ENCODE data around the gene DRAM1. TPM values are rescaled to one million over a fixed set of nuclear protein-coding genes. Genes with fewer than 3 reads are reported as not detected.
"Not testable (repeated sequence)": the region's sequence is repeated elsewhere in the genome, so short reads cannot be mapped to it uniquely, and the experiment has no call there.

The DRAM1 gene
- total RNA-seq, 4 donors from 2014 or later: 10.0 to 24.9 (median 17.8) TPM

DNA sequence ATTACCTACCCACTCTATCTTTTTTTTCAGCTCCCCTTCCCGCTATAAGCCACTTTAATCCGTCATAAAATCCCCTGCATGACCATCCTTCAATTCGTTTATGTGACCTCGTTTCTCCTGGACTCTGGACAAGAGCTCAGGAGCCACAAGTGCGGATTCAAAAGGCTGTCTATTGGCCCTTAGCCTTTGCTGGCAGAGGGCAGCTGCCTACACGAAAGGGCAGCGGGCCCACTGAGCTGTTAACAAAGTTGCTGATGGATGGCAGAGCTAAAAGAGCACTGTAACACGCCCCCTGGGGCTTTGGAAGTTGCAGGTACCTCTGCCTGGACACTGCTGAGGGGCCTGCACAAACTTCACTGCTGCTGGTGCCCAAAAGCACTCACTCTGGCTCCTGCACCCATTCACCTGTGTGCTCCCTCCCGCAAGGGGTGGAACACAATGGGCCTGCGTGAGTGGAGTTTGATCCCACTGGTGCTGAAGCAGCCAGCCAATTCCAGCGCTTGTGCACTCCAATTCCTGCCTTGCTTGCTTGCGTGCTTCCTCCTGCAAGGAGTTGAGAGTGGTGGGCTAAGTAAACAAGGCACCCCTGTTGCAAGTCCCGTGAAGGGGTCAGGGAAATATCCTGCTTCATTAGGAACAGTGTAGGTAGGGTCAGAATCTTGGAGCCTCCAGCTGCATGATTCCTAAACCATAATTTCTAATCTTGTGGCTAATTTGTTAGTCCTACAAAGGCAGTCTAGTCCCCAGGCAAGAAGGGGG lies 10.6 kb upstream of the DRAM1 start:
- H3K4me1 ChIP-seq: no peaks in the 10 kb centered on the region
- H3K36me3 ChIP-seq: no peaks in the 10 kb centered on the region
- intact Hi-C loops (cut with DNase I): no loop called here
- no peaks in the 10 kb centered on the region for H3K27me3 ChIP-seq
- H3K4me3 ChIP-seq: no peak overlapping the region
- no peak for DNase-seq (ENCODE audit: extremely low spot score)
- H3K9me3 ChIP-seq: no peaks in the 10 kb centered on the region
- WGBS: 71% methylated on average over 13 of the region's 13 CpGs
- H3K27ac ChIP-seq (replicated peaks in 1 of 4): no peak overlapping the region
- TF ChIP-seq POLR2A (IDR thresholded peaks at IDR 0.05; ENCODE audit: low read depth) (no peak), EP300 (IDR thresholded peaks at IDR 0.05) (no peak), POLR2AphosphoS5 (IDR thresholded peaks at IDR 0.05) (no peak)
- TF ChIP-seq, protein P1, sequence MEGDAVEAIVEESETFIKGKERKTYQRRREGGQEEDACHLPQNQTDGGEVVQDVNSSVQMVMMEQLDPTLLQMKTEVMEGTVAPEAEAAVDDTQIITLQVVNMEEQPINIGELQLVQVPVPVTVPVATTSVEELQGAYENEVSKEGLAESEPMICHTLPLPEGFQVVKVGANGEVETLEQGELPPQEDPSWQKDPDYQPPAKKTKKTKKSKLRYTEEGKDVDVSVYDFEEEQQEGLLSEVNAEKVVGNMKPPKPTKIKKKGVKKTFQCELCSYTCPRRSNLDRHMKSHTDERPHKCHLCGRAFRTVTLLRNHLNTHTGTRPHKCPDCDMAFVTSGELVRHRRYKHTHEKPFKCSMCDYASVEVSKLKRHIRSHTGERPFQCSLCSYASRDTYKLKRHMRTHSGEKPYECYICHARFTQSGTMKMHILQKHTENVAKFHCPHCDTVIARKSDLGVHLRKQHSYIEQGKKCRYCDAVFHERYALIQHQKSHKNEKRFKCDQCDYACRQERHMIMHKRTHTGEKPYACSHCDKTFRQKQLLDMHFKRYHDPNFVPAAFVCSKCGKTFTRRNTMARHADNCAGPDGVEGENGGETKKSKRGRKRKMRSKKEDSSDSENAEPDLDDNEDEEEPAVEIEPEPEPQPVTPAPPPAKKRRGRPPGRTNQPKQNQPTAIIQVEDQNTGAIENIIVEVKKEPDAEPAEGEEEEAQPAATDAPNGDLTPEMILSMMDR (IDR thresholded peaks at IDR 0.05): no peak

GRCh38 chr12:101867619-101868018 lies 9.8 kb upstream of the DRAM1 start:
- H3K27ac ChIP-seq (replicated peaks in 1 of 4); H3K9me3 ChIP-seq; H3K4me3 ChIP-seq; DNase-seq (ENCODE audit: extremely low spot score); H3K36me3 ChIP-seq; H3K4me1 ChIP-seq; intact Hi-C loops (cut with DNase I); H3K27me3 ChIP-seq: not testable (repeated sequence)
- 98% methylated on average over 3 of the region's 3 CpGs for WGBS

DNA sequence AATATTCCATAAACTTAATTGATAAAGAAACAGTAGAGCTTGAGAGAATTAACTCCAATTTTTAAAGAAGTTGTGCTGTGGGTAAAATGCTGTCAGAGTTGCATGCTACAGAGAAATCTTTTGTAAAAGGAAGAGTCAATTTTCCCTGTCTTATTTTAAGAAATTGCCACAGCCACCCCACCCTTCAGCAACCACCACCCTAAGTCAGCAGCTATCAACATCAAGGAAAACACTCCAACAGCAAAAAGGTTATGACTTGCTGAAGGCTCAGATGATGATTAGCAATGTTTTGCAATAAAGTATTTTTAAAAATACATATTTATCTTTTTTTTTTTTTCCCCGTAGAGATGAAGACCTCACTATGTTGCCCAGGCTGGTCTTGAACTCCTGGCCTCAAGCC lies 6.5 kb upstream of the DRAM1 start:
- no peak for TF ChIP-seq POLR2AphosphoS5 (IDR thresholded peaks at IDR 0.05)
- no peak for TF ChIP-seq POLR2A (IDR thresholded peaks at IDR 0.05; ENCODE audit: low read depth)
- no peak for TF ChIP-seq EP300 (IDR thresholded peaks at IDR 0.05)
- TF ChIP-seq, protein P1 (IDR thresholded peaks at IDR 0.05): no peak
- no peaks in the 10 kb centered on the region for H3K4me1 ChIP-seq
- H3K27me3 ChIP-seq: no peaks in the 10 kb centered on the region
- 87% methylated on average over 1 of the region's 1 CpG for WGBS
- H3K36me3 ChIP-seq: no peaks in the 10 kb centered on the region
- no peak for DNase-seq (ENCODE audit: extremely low spot score)
- intact Hi-C loops (cut with DNase I): no loop called here
- H3K27ac ChIP-seq (replicated peaks in 1 of 4): no peak overlapping the region
- no peak overlapping the region for H3K4me3 ChIP-seq
- H3K9me3 ChIP-seq: no peaks in the 10 kb centered on the region

GRCh38 chr12:101875162-101875561 lies 2.2 kb upstream of the DRAM1 start:
- TF ChIP-seq, protein P1 (IDR thresholded peaks at IDR 0.05): no peak
- TF ChIP-seq POLR2AphosphoS5 (IDR thresholded peaks at IDR 0.05) (no peak), EP300 (IDR thresholded peaks at IDR 0.05) (no peak), POLR2A (IDR thresholded peaks at IDR 0.05; ENCODE audit: low read depth) (no peak)
- no peak for DNase-seq (ENCODE audit: extremely low spot score)
- peaks cover 0 to 27% (median 23%) of the 10 kb centered on the region in 4 donors for H3K4me1 ChIP-seq
- WGBS: 94% methylated on average over 9 of the region's 9 CpGs
- H3K27ac ChIP-seq (replicated peaks in 1 of 4): peak overlapping the region; percentile 94 to 99 (median 95)
- intact Hi-C loops (cut with DNase I): no loop called here
- H3K9me3 ChIP-seq: no peaks in the 10 kb centered on the region
- H3K27me3 ChIP-seq: no peaks in the 10 kb centered on the region
- no peak overlapping the region for H3K4me3 ChIP-seq
- no peaks in the 10 kb centered on the region for H3K36me3 ChIP-seq

DNA sequence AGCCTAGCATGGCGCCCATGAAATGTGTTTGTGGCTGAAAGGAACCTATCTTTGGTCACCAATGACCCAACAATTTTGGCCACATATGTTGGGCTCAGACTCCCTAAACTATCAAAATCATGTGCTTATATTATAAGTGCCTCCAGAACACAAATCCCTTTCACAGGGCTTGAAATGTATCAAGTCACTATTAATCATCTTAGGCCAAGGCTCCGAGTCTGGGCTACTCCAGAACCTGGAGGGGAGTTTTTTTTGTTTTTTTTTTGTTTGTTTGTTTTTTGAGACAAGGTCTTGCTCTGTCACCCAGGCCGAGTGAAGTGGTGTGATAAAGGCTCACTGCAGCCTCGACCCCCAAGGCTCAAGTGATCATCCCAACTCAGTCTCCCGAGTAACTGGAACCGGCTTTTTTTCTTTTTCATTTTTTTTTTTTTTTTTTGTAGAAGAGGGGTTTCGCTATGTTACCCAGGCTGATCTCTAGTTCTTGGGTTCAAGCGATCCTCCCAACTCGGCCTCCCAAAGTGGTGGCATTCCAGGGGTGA lies 989 bp upstream of the DRAM1 start:
- 53% methylated on average over 9 of the region's 9 CpGs for WGBS
- H3K9me3 ChIP-seq: no peaks in the 10 kb centered on the region
- intact Hi-C loops (cut with DNase I): loop anchor here (2.0 kb wide), 1 partner anchor 48 kb away; no protein-coding TSS in a partner anchor
- no peaks in the 10 kb centered on the region for H3K36me3 ChIP-seq
- H3K4me3 ChIP-seq: peak overlapping the region; percentile 73 to 92 (median 79)
- peaks cover 0 to 27% (median 26%) of the 10 kb centered on the region in 4 donors for H3K4me1 ChIP-seq
- no peak for DNase-seq (ENCODE audit: extremely low spot score)
- H3K27me3 ChIP-seq: no peaks in the 10 kb centered on the region
- H3K27ac ChIP-seq (replicated peaks in 1 of 4): peak overlapping the region; percentile 94 to 99 (median 95)
- TF ChIP-seq POLR2AphosphoS5 (IDR thresholded peaks at IDR 0.05) (no peak), POLR2A (IDR thresholded peaks at IDR 0.05; ENCODE audit: low read depth) (no peak), EP300 (IDR thresholded peaks at IDR 0.05) (no peak)
- TF ChIP-seq, protein P1 (IDR thresholded peaks at IDR 0.05): no peak
